GM10847 (cell line): ENCODE measurements around the gene CHST6.

ENCODE experiments used
- POLR2A ChIP-seq: IDR thresholded peaks from 2 replicates; pipeline ENCODE4 v1.6.1; 2011; ENCODE audit not compliant: insufficient read length; ENCODE audit errors: extremely low read depth

Gene CHST6

GRCh38 chr16:75459691-75460090, 35.5 kb downstream of the CHST6 start:
- no peak for TF ChIP-seq POLR2A

- TF ChIP-seq POLR2A = no peak
Observed at GRCh38 chr16:75458439-75458838, 36.8 kb downstream of the CHST6 start.

GRCh38 chr16:75458029-75458428, 37.2 kb downstream of the CHST6 start:
- TF ChIP-seq POLR2A = no peak

GRCh38 chr16:75457485-75458021, 37.7 kb downstream of the CHST6 start:
- TF ChIP-seq POLR2A = no peak

GRCh38 chr16:75456971-75457370, 38.3 kb downstream of the CHST6 start:
- TF ChIP-seq POLR2A = no peak

GRCh38 chr16:75455677-75456076, 39.6 kb downstream of the CHST6 start:
- no peak for TF ChIP-seq POLR2A

- no peak for TF ChIP-seq POLR2A
Observed at GRCh38 chr16:75452464-75453190, 42.6 kb downstream of the CHST6 start.

- no peak for TF ChIP-seq POLR2A
Observed at GRCh38 chr16:75446416-75446815, 48.8 kb downstream of the CHST6 start.

GRCh38 chr16:75445298-75445697, 49.9 kb downstream of the CHST6 start:
- TF ChIP-seq POLR2A = no peak

GRCh38 chr16:75443298-75443697, 51.9 kb downstream of the CHST6 start:
- TF ChIP-seq POLR2A = no peak

- no peak for TF ChIP-seq POLR2A
Observed at GRCh38 chr16:75433732-75434413, 61.4 kb downstream of the CHST6 start.

GRCh38 chr16:75432828-75433731, 62.2 kb downstream of the CHST6 start, which contains the start of gene CFDP1:
CFDP1 (minus strand) TSS chr16:75433503; CDS start chr16:75433352, 151 bp downstream.
- peak; percentile 81 for TF ChIP-seq POLR2A

- no peak for TF ChIP-seq POLR2A
Observed at GRCh38 chr16:75429621-75430403, 65.4 kb downstream of the CHST6 start.

GRCh38 chr16:75423723-75424104, 71.5 kb downstream of the CHST6 start:
- TF ChIP-seq POLR2A = no peak
